ENCODE measurements around the gene KIF26B.
"Not testable (repeated sequence)": the region's sequence is repeated elsewhere in the genome, so short reads cannot be mapped to it uniquely, and the experiment has no call there.

KIF26B gene

DNA sequence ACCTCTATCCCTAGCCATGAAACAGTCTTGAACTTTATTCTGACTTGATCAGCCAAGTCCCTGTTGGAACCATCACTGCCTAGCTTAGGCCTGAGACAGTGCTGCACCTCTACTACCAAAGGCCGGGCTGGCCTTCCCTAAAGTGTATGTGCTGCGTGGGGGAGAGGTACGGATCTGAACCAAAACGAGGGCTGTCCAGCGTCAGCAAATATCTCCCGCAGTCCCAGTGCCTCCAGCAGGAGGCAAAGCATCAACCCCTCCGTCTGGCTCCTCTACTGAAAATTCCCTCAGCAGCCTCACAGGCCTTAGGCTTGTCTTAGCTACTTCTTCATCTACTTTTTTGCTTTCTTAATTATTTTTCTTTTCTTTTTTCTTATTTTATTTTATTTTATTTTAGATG is 33.3 kb upstream of the KIF26B start:
- TF ChIP-seq, protein P1, sequence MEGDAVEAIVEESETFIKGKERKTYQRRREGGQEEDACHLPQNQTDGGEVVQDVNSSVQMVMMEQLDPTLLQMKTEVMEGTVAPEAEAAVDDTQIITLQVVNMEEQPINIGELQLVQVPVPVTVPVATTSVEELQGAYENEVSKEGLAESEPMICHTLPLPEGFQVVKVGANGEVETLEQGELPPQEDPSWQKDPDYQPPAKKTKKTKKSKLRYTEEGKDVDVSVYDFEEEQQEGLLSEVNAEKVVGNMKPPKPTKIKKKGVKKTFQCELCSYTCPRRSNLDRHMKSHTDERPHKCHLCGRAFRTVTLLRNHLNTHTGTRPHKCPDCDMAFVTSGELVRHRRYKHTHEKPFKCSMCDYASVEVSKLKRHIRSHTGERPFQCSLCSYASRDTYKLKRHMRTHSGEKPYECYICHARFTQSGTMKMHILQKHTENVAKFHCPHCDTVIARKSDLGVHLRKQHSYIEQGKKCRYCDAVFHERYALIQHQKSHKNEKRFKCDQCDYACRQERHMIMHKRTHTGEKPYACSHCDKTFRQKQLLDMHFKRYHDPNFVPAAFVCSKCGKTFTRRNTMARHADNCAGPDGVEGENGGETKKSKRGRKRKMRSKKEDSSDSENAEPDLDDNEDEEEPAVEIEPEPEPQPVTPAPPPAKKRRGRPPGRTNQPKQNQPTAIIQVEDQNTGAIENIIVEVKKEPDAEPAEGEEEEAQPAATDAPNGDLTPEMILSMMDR (IDR thresholded peaks at IDR 0.05; ENCODE audit: control insufficient read depth, extremely low read depth, insufficient read depth), result no peak
- DNase-seq (ENCODE audit: low read depth), result no peak
- no peak overlapping the region for H3K4me3 ChIP-seq (ENCODE audit: low read depth, low read length)

DNA sequence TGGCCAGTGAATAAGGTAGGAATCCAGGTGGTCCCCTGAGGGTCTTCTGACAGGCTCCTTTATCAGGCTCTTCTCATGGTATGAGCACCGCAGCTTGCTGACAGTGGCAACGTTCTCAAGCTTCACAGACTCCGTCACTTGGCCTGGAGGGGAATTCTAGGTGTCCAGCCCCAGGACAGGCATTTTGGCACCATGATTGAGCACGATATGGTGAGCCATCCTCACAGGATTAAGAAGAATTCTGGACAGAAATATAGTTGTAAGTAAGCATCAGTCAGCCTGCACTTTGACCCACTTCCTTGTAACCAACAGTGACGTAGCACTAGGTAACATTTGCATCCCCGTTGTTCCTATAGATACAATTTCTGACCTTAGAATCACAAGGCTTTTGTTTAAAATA is 30.5 kb upstream of the KIF26B start:
- TF ChIP-seq, protein P1 (IDR thresholded peaks at IDR 0.05; ENCODE audit: control insufficient read depth, extremely low read depth, insufficient read depth), result no peak
- no peak for DNase-seq (ENCODE audit: low read depth)

DNA sequence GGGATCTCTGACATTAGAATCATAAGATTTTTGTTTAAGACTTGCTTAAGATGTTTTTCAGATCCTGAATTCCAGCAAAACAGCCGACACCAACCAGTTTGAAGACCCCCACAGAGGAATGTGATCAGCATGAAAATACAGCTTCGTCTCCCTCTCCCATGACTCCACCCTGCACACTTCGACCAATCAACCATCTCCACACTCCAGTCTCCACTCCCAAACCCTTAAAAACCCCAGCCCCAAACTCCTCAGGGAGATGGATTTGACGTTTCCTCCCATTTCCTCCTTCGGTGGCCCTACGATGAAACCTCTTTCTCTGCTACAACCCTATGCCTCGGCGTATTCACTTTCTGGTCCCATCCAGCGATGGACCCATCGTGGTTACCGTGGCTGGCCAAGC is 30.1 kb upstream of the KIF26B start:
- no peak overlapping the region for H3K4me3 ChIP-seq (ENCODE audit: low read depth, low read length)
- TF ChIP-seq, protein P1 (IDR thresholded peaks at IDR 0.05; ENCODE audit: control insufficient read depth, extremely low read depth, insufficient read depth), result no peak
- DNase-seq (ENCODE audit: low read depth), result no peak

More for the DNA sequence above, 30.5 kb upstream of the KIF26B start:
- H3K4me3 ChIP-seq (ENCODE audit: low read depth, low read length), result no peak overlapping the region

DNA sequence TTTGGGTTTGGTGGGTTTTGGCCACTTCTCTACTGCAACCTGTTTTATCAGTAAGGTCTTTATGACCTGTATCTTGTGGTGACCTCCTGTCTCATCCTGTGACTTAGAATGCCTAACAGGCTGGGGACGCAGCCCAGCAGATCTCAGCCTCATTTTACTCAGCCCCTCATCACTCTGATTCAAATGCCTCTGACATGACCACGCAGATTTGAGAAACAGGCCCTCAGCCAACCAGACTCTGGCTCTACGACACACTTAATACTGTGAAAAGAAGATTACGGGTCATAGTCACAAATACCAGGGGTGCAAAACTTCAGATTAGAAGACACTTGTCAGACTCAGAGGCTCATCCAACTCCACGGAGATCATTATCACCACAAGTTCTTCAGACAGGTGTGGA is 28.3 kb upstream of the KIF26B start:
- H3K4me3 ChIP-seq (ENCODE audit: low read depth, low read length), result no peak overlapping the region
- TF ChIP-seq, protein P1 (IDR thresholded peaks at IDR 0.05; ENCODE audit: control insufficient read depth, extremely low read depth, insufficient read depth), result no peak
- DNase-seq (ENCODE audit: low read depth), result no peak

DNA sequence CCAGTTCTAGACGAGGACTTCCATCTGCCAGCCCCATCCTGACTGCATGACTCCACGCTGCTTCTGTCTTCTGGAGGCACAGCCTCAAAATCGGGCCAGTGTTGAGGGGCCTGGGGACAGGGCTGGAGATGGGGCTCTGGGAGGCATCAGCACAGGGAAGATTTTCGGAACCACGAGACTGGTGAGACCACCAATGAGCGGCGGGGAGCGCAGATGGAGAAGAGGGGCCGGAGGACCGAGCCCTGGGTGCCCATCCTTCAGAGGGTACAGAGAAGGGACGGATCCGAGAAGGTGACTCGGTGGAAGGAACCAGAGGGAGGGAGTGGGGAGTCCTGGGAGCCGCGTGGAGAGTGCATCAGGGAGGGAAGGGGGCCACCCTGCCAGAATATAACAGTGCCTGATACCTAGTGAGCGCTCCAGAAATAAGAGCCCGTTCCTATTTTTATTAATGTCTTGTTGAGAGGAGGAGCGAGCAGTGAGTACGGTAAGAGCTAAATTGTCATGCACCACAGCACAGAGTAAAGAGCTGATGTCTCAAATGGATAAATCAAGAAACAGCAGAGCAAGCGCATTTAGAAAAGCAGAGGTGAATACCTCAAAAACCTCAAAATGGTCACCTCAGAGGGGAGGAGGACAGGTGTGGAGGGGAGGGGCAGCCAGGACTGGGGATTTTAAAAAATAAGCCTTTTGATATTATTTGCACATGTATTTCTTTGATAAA is 26.2 kb upstream of the KIF26B start:
- H3K4me3 ChIP-seq (ENCODE audit: low read depth, low read length), result no peak overlapping the region
- TF ChIP-seq, protein P1 (IDR thresholded peaks at IDR 0.05; ENCODE audit: control insufficient read depth, extremely low read depth, insufficient read depth), result no peak
- no peak for DNase-seq (ENCODE audit: low read depth)

DNA sequence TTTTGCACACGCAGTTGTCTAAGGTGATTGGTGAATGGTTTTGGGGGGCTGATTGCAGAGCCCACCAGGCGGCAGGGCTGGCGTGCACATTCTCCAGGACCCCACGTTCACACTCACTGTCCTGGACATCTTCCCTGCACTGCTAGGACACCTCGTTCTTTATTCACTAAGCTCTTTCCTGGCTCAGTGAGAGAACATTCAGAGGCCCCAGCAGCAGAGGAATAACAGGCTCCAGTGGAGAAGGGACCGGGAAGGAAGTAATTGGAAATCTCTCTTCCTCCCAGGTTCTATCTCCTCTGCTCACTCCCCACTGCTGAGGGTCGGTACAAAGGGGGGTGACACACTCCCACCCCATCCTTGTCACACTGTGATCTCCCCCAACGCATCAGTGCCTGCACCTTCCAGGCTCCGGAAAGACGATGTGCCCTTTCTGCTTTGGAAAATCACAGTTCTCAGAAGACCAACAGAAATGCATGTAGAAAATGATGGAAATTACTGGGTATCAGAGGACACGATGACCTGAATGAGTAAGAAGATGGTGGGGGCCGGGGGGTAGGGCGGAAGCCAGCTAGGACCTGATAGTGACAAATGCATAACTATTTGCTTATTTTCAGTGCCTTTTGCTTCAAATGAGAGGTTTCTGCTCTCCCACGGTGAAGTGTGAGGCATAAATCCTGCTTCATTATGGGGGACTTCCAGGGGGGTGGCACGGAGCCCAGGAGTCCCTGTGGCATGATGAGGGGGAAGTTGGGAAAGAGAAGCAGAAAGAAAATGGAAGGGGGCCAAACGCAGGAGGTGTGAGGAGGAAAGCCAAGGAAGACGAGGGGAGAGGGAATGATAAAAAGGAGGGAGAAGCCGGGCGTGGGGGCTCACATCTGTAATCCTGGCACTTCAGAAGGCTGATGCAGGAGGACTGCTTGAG is 25.2 kb upstream of the KIF26B start:
- H3K4me3 ChIP-seq (ENCODE audit: low read depth, low read length), result no peak overlapping the region
- TF ChIP-seq, protein P1 (IDR thresholded peaks at IDR 0.05; ENCODE audit: control insufficient read depth, extremely low read depth, insufficient read depth), result no peak
- DNase-seq (ENCODE audit: low read depth), result no peak

DNA sequence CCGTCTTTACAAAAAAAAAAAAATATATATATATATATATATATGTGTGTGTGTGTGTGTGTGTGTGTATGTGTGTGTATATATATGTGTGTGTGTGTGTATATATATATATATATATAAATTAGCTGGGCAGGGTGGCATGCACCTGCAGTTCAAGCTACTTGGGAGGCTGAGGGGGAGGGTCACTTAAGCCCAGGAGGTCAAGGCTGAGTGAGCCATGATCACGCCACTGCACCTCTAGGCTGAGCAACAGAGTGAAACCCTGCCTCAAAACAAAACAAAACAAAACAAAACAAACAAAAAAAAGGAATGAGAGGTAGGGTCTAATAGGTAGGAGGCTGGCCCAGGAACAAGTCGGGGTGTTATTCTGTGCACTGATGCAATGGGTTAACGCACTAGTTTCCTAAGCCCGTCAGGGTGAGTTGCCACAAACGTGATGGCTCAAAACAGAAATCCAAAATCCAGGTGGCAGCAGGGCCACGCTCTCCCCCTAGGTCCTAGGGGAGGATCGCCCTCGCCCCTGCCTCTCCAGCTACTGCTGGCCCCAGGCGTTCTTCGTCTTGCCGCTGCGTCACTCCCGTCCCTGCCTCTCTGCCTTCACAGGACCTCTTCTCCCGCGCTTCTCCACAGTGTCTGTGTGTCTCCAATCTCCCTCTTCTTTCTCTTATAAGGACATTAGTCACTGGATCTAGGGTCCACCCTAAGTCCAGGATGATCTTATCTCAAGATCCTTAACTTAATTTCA is 24.3 kb upstream of the KIF26B start:
- DNase-seq (ENCODE audit: low read depth); H3K4me3 ChIP-seq (ENCODE audit: low read depth, low read length): not testable (repeated sequence)

Data from LNCaP clone FGC (cell line).